K562 (cell line): ENCODE measurements around the gene SGPP1. TPM values are rescaled to one million over a fixed set of nuclear protein-coding genes. Genes with fewer than 3 reads are reported as not detected.

Experiments used
- CREB3L1 ChIP-seq: fragments of 450-650 bp; IDR thresholded peaks from 2 replicates; pipeline ENCODE4 v1.6.1; 2014; ENCODE audit warnings: low read depth, mild to moderate bottlenecking, moderate library complexity, borderline replicate concordance
- ETV1 ChIP-seq: fragments of 450-650 bp; conservative IDR thresholded peaks from 2 replicates; pipeline ENCODE4 v1.6.1; 2016; ENCODE audit warnings: missing genetic modification characterization, control low read depth, low read depth, missing compliant biosample characterization
- GABPA ChIP-seq: fragments of 200-800 bp; sonication (Bioruptor generic); conservative IDR thresholded peaks from 2 replicates; pipeline ENCODE4 v1.6.1; 2016; ENCODE audit warnings: low read depth, missing genetic modification characterization, missing compliant biosample characterization
- NFYB ChIP-seq: IDR thresholded peaks from 2 replicates; pipeline ENCODE4 v1.6.1; 2011; ENCODE audit warnings: mild to moderate bottlenecking, moderate library complexity; ENCODE audit not compliant: insufficient read length; ENCODE audit errors: extremely low read depth
- POLR3G ChIP-seq: IDR thresholded peaks from 2 replicates; pipeline ENCODE4 v1.6.1; 2011; ENCODE audit not compliant: insufficient read length, insufficient replicate concordance; ENCODE audit errors: extremely low read depth
- REST ChIP-seq, 2 experiments: fragments of 450-650 bp; formaldehyde crosslinking in 1 of 2; IDR thresholded peaks; 2 replicates each; pipeline versions ENCODE4 v1.4.0 to v1.6.1; 2014 to 2020; ENCODE audit warnings: mild to moderate bottlenecking in 2 of 2, borderline replicate concordance in 1 of 2, low read depth in 1 of 2
- SAP30 ChIP-seq: fragments of 200-600 bp; sonication (generic); IDR thresholded peaks from 2 replicates; pipeline ENCODE4 v1.6.1; 2012; ENCODE audit warnings: borderline replicate concordance, low read depth, mild to moderate bottlenecking, moderate library complexity, low read length, control low read depth, inconsistent platforms; ENCODE audit not compliant: insufficient read depth, poor library complexity, severe bottlenecking
- SRF ChIP-seq, 2 experiments: fragments of 250-450, 450-650 bp in 1 of 2; sonication (Bioruptor Pico) in 1 of 2; sonication (generic) in 1 of 2; formaldehyde crosslinking; IDR thresholded peaks; 2 replicates each; pipeline versions ENCODE4 v1.5.0 to v1.5.1; 2020 to 2022; ENCODE audit warnings: mild to moderate bottlenecking in 1 of 2, missing genetic modification reagents in 1 of 2
- ZBTB34 ChIP-seq: fragments of 250-450 bp; sonication (Bioruptor Pico); IDR thresholded peaks from 2 replicates; pipeline ENCODE4 v1.8.0; 2021; ENCODE audit warnings: mild to moderate bottlenecking, moderate library complexity
- polyA plus RNA-seq, 8 experiments: library from polyadenylated mRNA; depleted of rRNA in 4 of 8; stranded (reverse) in 5 of 8; unstranded in 3 of 8; fragments of >200 nt; fragmentation: Nextera tagmentation in 2 of 8; fragmentation: Illumina TruSeq in 1 of 8; extraction: Ambion mirVana in 2 of 8; extraction: Trizol in 1 of 8; gene quantifications; 2 replicates each; pipeline versions ENCODE4 v1.2.1 to v1.2.3, GENCODE V29; 2011 to 2014; ENCODE audit warnings: inconsistent platforms in 1 of 8, missing spikeins in 1 of 8
- total RNA-seq, 7 experiments: library from RNA; depleted of rRNA in 6 of 7; stranded (reverse); fragments of >200 nt in 6 of 7; fragmentation: Illumina TruSeq in 2 of 7; extraction: Trizol in 2 of 7; gene quantifications; 2 replicates each; pipeline versions ENCODE4 v1.2.1 to v1.2.3, GENCODE V29; 2011 to 2021; ENCODE audit warnings: low replicate concordance in 1 of 7

SGPP1 gene
- total and polyA plus RNA-seq, 9 of the 15 experiments (the other 6 are each of a cell fraction or from before 2014, with no cell fraction given), result 2.2 to 7.3 (median 5.6) TPM

DNA sequence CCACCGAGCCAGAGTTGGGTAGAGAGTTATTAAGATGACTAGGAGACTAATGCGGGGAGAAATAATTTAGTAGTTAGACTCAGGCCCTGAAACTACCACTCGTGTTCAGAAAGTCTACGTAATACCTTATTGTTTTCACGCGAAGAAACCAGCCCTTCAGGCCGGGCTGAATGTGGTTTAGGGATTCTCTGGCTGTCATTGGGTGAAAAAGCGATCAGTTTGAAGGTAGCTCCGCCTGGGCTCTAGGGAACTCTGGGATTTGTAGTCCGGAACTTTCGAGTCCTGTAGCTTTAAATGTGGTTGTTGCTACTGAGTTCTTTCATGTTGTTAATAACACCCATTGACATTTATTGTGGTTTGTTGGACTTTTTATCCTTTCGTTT lies 85.6 kb downstream of the SGPP1 start (continued):
- no peak for TF ChIP-seq REST (IDR thresholded peaks at IDR 0.05; ENCODE audit: borderline replicate concordance)
- TF ChIP-seq REST (CRISPR knock-in tag; IDR thresholded peaks at IDR 0.05; ENCODE audit: low read depth), result no peak
- no peak for TF ChIP-seq POLR3G
- TF ChIP-seq ZBTB34 (CRISPR knock-in tag), result no peak
- peak; percentile 12; the same call in 1 of the 2 replicates for TF ChIP-seq CREB3L1
- TF ChIP-seq SRF (CRISPR knock-in tag; IDR thresholded peaks at IDR 0.05), result no peak
- TF ChIP-seq GABPA (tag), result peak; percentile 77
- TF ChIP-seq SAP30, result no peak
- peak; percentile 21 for TF ChIP-seq NFYB
- TF ChIP-seq ETV1 (tag), result 0 out of 2 replicates have a peak, but pooled peaks have one; percentile 43
